Neural cell (in vitro differentiated cells): ENCODE results near the gene ADAMTS8. TPM values are rescaled to one million over a fixed set of nuclear protein-coding genes. Genes with fewer than 3 reads are reported as not detected.

Source experiments
- H2AFZ ChIP-seq: fragments of 200-600, 300-800 bp; sonication (generic), shearing (Covaris generic); 2 replicates; pipeline ENCODE4 v1.6.0; 2014; ENCODE audit warnings: low read depth, mild to moderate bottlenecking, antibody characterized with exemption, low read length, moderate library complexity
- H3F3A ChIP-seq: fragments of 200-600 bp; shearing (Covaris generic); 2 replicates; pipeline ENCODE4 v1.6.1; 2016; ENCODE audit warnings: mild to moderate bottlenecking, moderate library complexity, mixed read lengths, antibody characterized with exemption, low read length; ENCODE audit not compliant: insufficient read depth, poor library complexity, severe bottlenecking
- H3K27ac ChIP-seq: fragments of 200-600, 300-800 bp; sonication (generic), shearing (Covaris generic); 2 replicates; pipeline ENCODE4 v1.5.1; 2014; ENCODE audit warnings: mild to moderate bottlenecking, low read length, moderate library complexity
- H3K27me3 ChIP-seq: fragments of 300-800, 200-600 bp; sonication (generic), shearing (Covaris generic); 2 replicates; pipeline ENCODE4 v1.6.0; 2014; ENCODE audit warnings: mild to moderate bottlenecking, low read depth, low read length, moderate library complexity; ENCODE audit not compliant: insufficient read depth
- H3K36me3 ChIP-seq: fragments of 300-800, 200-600 bp; sonication (generic), shearing (Covaris generic); 2 replicates; pipeline ENCODE4 v1.5.1; 2014; ENCODE audit warnings: mild to moderate bottlenecking, antibody characterized with exemption, low read length, moderate library complexity; ENCODE audit not compliant: insufficient read depth
- H3K4me2 ChIP-seq: fragments of 300-800, 200-600 bp; sonication (generic), shearing (Covaris generic); 2 replicates; pipeline ENCODE4 v1.6.0; 2014; ENCODE audit warnings: mild to moderate bottlenecking, low read length
- H3K4me3 ChIP-seq: fragments of 300-800, 200-600 bp; sonication (generic), shearing (Covaris generic); 2 replicates; pipeline ENCODE4 v1.5.1; 2014; ENCODE audit warnings: mild to moderate bottlenecking, low read length, moderate library complexity
- H3K79me2 ChIP-seq: fragments of 200-600 bp; shearing (Covaris generic); replicated peaks from 2 replicates; pipeline ENCODE4 v1.6.0; 2014; ENCODE audit warnings: mild to moderate bottlenecking, low read length, moderate library complexity; ENCODE audit not compliant: insufficient read depth
- H3K9ac ChIP-seq: fragments of 300-800, 200-600 bp; sonication (generic), shearing (Covaris generic); 2 replicates; pipeline ENCODE4 v1.6.1; 2016; ENCODE audit warnings: mild to moderate bottlenecking, low read length, mixed read lengths
- H3K9me2 ChIP-seq: fragments of 200-600 bp; shearing (Covaris generic); 2 replicates; pipeline ENCODE4 v1.6.1; 2016; ENCODE audit warnings: mild to moderate bottlenecking, low read length, mixed read lengths; ENCODE audit not compliant: insufficient read depth
- H3K9me3 ChIP-seq: fragments of 200-600, 300-800 bp; sonication (generic), shearing (Covaris generic); 2 replicates; pipeline ENCODE4 v1.6.1; 2016; ENCODE audit warnings: mild to moderate bottlenecking, mixed run types, low read length, moderate library complexity, mixed read lengths
- H4K20me1 ChIP-seq: fragments of 200-600 bp; shearing (Covaris generic); 2 replicates; pipeline ENCODE4 v1.6.1; 2016; ENCODE audit warnings: mild to moderate bottlenecking, mixed run types; ENCODE audit not compliant: insufficient read depth
- EP300 ChIP-seq: fragments of 450-650 bp; conservative IDR thresholded peaks from 2 replicates; pipeline ENCODE4 v1.6.1; 2014; ENCODE audit warnings: antibody characterized with exemption, mild to moderate bottlenecking, moderate library complexity; ENCODE audit not compliant: poor library complexity, severe bottlenecking
- EZH2 ChIP-seq: fragments of 200-600, 300-800 bp; shearing (Covaris generic), sonication (generic); IDR thresholded peaks from 2 replicates; pipeline ENCODE4 v1.6.1; 2014; ENCODE audit warnings: antibody characterized with exemption, low read length, borderline replicate concordance, mild to moderate bottlenecking; ENCODE audit not compliant: insufficient read depth, poor library complexity, severe bottlenecking
- MXI1 ChIP-seq: fragments of 450-650 bp; conservative IDR thresholded peaks from 2 replicates; pipeline ENCODE4 v1.6.1; 2014; ENCODE audit warnings: antibody characterized with exemption, mild to moderate bottlenecking; ENCODE audit not compliant: poor library complexity, severe bottlenecking
- POLR2AphosphoS5 ChIP-seq: IDR thresholded peaks from 2 replicates; pipeline ENCODE4 v1.6.1; 2012
- RAD21 ChIP-seq: fragments of 450-650 bp; conservative IDR thresholded peaks from 2 replicates; pipeline ENCODE4 v1.6.1; 2014; ENCODE audit warnings: antibody characterized with exemption, mild to moderate bottlenecking, moderate library complexity
- SMC3 ChIP-seq: fragments of 450-650 bp; conservative IDR thresholded peaks from 2 replicates; pipeline ENCODE4 v1.6.1; 2014; ENCODE audit warnings: antibody characterized with exemption, mild to moderate bottlenecking, moderate library complexity; ENCODE audit not compliant: poor library complexity
- TAF1 ChIP-seq: IDR thresholded peaks from 2 replicates; pipeline ENCODE4 v1.6.1; 2012; ENCODE audit warnings: low read depth
- polyA plus RNA-seq: library from polyadenylated mRNA; depleted of rRNA; stranded (reverse); fragments of >200 nt; gene quantifications from 2 replicates; pipeline ENCODE4 v1.2.3, GENCODE V29; 2014
- TF ChIP-seq, protein P1 (sequence below): IDR thresholded peaks from 2 replicates; pipeline ENCODE4 v1.6.1; 2012; ENCODE audit warnings: borderline replicate concordance
- TF ChIP-seq, protein P2 (sequence below): fragments of 450-650 bp; IDR thresholded peaks from 2 replicates; pipeline ENCODE4 v1.5.1; 2014; ENCODE audit warnings: antibody characterized with exemption, mild to moderate bottlenecking, moderate library complexity; ENCODE audit not compliant: poor library complexity, severe bottlenecking

Gene ADAMTS8
- polyA plus RNA-seq, 1 donor from 2014 or later: 0.94 TPM

DNA sequence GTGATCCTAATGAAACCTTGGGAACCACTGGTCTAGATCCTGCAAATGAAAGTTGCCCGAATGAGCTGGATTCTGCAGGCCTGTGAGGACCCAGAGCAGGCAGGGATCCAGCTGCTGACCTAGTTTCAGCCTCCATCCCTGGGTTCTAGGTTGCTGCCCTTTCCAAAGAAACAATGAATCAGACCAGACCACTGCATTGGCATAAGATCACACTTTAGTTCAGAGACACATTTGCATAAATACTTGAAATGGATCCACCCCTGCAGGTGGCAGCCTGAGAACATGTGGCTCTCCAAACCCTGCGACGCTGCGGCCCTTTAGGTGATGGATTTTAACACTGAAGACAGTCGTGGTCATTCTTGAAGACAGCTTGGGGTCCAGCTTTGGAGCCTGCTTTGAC lies 23.7 kb downstream of the ADAMTS8 start:
- H4K20me1 ChIP-seq: no peaks in the 10 kb centered on the region
- no peaks in the 10 kb centered on the region for H3K36me3 ChIP-seq
- H3K9me2 ChIP-seq: no peaks in the 10 kb centered on the region
- H3K27ac ChIP-seq: no peak overlapping the region
- no peaks in the 10 kb centered on the region for H3K27me3 ChIP-seq
- H3F3A ChIP-seq: no peaks in the 10 kb centered on the region
- no peak overlapping the region for H3K4me2 ChIP-seq
- H3K4me3 ChIP-seq: no peak overlapping the region
- no peaks in the 10 kb centered on the region for H3K79me2 ChIP-seq
- no peaks in the 10 kb centered on the region for H3K9me3 ChIP-seq
- TF ChIP-seq POLR2AphosphoS5: no peak
- no peak for TF ChIP-seq TAF1
- TF ChIP-seq SMC3: no peak
- no peak for TF ChIP-seq EP300
- TF ChIP-seq, protein P1, sequence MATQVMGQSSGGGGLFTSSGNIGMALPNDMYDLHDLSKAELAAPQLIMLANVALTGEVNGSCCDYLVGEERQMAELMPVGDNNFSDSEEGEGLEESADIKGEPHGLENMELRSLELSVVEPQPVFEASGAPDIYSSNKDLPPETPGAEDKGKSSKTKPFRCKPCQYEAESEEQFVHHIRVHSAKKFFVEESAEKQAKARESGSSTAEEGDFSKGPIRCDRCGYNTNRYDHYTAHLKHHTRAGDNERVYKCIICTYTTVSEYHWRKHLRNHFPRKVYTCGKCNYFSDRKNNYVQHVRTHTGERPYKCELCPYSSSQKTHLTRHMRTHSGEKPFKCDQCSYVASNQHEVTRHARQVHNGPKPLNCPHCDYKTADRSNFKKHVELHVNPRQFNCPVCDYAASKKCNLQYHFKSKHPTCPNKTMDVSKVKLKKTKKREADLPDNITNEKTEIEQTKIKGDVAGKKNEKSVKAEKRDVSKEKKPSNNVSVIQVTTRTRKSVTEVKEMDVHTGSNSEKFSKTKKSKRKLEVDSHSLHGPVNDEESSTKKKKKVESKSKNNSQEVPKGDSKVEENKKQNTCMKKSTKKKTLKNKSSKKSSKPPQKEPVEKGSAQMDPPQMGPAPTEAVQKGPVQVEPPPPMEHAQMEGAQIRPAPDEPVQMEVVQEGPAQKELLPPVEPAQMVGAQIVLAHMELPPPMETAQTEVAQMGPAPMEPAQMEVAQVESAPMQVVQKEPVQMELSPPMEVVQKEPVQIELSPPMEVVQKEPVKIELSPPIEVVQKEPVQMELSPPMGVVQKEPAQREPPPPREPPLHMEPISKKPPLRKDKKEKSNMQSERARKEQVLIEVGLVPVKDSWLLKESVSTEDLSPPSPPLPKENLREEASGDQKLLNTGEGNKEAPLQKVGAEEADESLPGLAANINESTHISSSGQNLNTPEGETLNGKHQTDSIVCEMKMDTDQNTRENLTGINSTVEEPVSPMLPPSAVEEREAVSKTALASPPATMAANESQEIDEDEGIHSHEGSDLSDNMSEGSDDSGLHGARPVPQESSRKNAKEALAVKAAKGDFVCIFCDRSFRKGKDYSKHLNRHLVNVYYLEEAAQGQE: no peak
- TF ChIP-seq, protein P2, sequence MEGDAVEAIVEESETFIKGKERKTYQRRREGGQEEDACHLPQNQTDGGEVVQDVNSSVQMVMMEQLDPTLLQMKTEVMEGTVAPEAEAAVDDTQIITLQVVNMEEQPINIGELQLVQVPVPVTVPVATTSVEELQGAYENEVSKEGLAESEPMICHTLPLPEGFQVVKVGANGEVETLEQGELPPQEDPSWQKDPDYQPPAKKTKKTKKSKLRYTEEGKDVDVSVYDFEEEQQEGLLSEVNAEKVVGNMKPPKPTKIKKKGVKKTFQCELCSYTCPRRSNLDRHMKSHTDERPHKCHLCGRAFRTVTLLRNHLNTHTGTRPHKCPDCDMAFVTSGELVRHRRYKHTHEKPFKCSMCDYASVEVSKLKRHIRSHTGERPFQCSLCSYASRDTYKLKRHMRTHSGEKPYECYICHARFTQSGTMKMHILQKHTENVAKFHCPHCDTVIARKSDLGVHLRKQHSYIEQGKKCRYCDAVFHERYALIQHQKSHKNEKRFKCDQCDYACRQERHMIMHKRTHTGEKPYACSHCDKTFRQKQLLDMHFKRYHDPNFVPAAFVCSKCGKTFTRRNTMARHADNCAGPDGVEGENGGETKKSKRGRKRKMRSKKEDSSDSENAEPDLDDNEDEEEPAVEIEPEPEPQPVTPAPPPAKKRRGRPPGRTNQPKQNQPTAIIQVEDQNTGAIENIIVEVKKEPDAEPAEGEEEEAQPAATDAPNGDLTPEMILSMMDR: no peak
- TF ChIP-seq MXI1: no peak
- TF ChIP-seq EZH2: no peak
- TF ChIP-seq RAD21: no peak
- no peak overlapping the region for H2AFZ ChIP-seq
- no peak overlapping the region for H3K9ac ChIP-seq

DNA sequence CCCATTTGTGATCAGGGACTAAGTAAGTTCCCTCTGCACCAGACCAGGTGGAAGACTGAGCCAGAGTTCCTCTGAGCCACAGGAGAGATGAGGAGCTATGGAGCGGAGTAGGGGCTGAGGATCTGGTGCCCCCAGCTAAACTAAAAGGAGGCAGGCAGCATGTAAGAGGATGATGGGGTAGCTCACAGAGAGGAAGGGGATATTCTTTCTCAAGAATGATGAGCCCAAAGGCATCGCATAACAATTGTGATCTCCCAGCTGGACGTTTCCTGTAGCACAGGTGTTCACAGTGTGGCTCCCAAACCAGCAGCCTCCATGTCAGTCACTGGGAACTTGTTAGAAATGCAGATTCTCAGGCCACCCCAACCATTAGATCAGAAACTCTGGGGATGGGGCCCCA lies 24.4 kb downstream of the ADAMTS8 start:
- H2AFZ ChIP-seq: no peak overlapping the region
- no peaks in the 10 kb centered on the region for H3K79me2 ChIP-seq
- H3K9me2 ChIP-seq: no peaks in the 10 kb centered on the region
- no peaks in the 10 kb centered on the region for H3K36me3 ChIP-seq
- H3K27me3 ChIP-seq: no peaks in the 10 kb centered on the region
- H3K27ac ChIP-seq: no peak overlapping the region
- H3K4me3 ChIP-seq: no peak overlapping the region
- H4K20me1 ChIP-seq: no peaks in the 10 kb centered on the region
- H3K9ac ChIP-seq: no peak overlapping the region
- H3F3A ChIP-seq: no peaks in the 10 kb centered on the region
- no peak for TF ChIP-seq RAD21
- no peak for TF ChIP-seq MXI1
- TF ChIP-seq, protein P1: no peak
- no peak for TF ChIP-seq SMC3
- TF ChIP-seq EZH2: no peak
- TF ChIP-seq, protein P2: no peak
- no peak for TF ChIP-seq POLR2AphosphoS5
- TF ChIP-seq EP300: no peak
- no peak for TF ChIP-seq TAF1
- no peaks in the 10 kb centered on the region for H3K9me3 ChIP-seq
- no peak overlapping the region for H3K4me2 ChIP-seq
